MM.1S (cell line): ENCODE data around the gene SH3GL3.

Experiments used
- DNase-seq: peaks from one replicate; pipeline ENCODE4 v3.0.0-alpha.2; 2015
- H2AFZ ChIP-seq: fragments of 300-600 bp; sonication (generic); 2 replicates; pipeline ENCODE4 v1.6.0; 2016; ENCODE audit warnings: antibody characterized with exemption, low read length
- H3F3A ChIP-seq: fragments of 300-600 bp; sonication (generic); 2 replicates; pipeline ENCODE4 v1.6.1; 2016; ENCODE audit warnings: mild to moderate bottlenecking, antibody characterized with exemption, low read length, moderate library complexity, mixed read lengths; ENCODE audit not compliant: insufficient read depth
- H3K27ac ChIP-seq: fragments of 300-600 bp; sonication (generic); 2 replicates; pipeline ENCODE4 v1.5.1; 2016; ENCODE audit warnings: mild to moderate bottlenecking, low read length
- H3K27me3 ChIP-seq: fragments of 300-600 bp; sonication (generic); replicated peaks from 2 replicates; pipeline ENCODE4 v1.6.0; 2016; ENCODE audit warnings: low read length; ENCODE audit not compliant: insufficient read depth
- H3K36me3 ChIP-seq: fragments of 300-600 bp; sonication (generic); replicated peaks from 2 replicates; pipeline ENCODE4 v1.6.1; 2016; ENCODE audit warnings: mild to moderate bottlenecking, low read length, mixed read lengths; ENCODE audit not compliant: insufficient read depth
- H3K4me1 ChIP-seq: fragments of 300-600 bp; sonication (generic); 2 replicates; pipeline ENCODE4 v1.6.1; 2016; ENCODE audit warnings: low read length, mixed read lengths
- H3K4me2 ChIP-seq: fragments of 300-600 bp; sonication (generic); 2 replicates; pipeline ENCODE4 v1.6.0; 2016; ENCODE audit warnings: low read depth, low read length
- H3K4me3 ChIP-seq: fragments of 300-600 bp; sonication (generic); 2 replicates; pipeline ENCODE4 v1.5.1; 2016; ENCODE audit warnings: low read length, mixed read lengths
- H3K79me2 ChIP-seq: fragments of 300-600 bp; sonication (generic); 2 replicates; pipeline ENCODE4 v1.6.1; 2016; ENCODE audit warnings: mixed run types, low read length, mixed read lengths
- H3K9ac ChIP-seq: fragments of 300-600 bp; sonication (generic); 2 replicates; pipeline ENCODE4 v1.6.1; 2016; ENCODE audit warnings: low read length, mixed read lengths
- H3K9me2 ChIP-seq: fragments of 300-600 bp; sonication (generic); replicated peaks from 2 replicates; pipeline ENCODE4 v1.6.1; 2016; ENCODE audit warnings: mild to moderate bottlenecking, low read length, mixed read lengths; ENCODE audit not compliant: insufficient read depth
- H3K9me3 ChIP-seq: fragments of 300-600 bp; sonication (generic); replicated peaks from 2 replicates; pipeline ENCODE4 v1.6.1; 2016; ENCODE audit warnings: mild to moderate bottlenecking, low read length, mixed read lengths; ENCODE audit not compliant: insufficient read depth
- H4K20me1 ChIP-seq: fragments of 300-600 bp; sonication (generic); 2 replicates; pipeline ENCODE4 v1.6.1; 2016; ENCODE audit warnings: mild to moderate bottlenecking, low read length, moderate library complexity, mixed read lengths; ENCODE audit not compliant: insufficient read depth
- EZH2 ChIP-seq: fragments of 300-600 bp; sonication (generic); optimal IDR thresholded peaks from 2 replicates; pipeline ENCODE3; 2017; ENCODE audit warnings: low read depth, mild to moderate bottlenecking, antibody characterized with exemption, low read length, mixed read lengths
- EZH2phosphoT487 ChIP-seq: fragments of 300-600 bp; sonication (generic); IDR thresholded peaks from 2 replicates; pipeline ENCODE4 v1.6.1; 2018; ENCODE audit warnings: antibody characterized with exemption, low read length
- TF ChIP-seq, protein P1 (sequence below): fragments of 300-600 bp; sonication (generic); IDR thresholded peaks from 2 replicates; pipeline ENCODE4 v1.5.1; 2016; ENCODE audit warnings: antibody characterized with exemption, low read length, mixed read lengths

SH3GL3 gene

GRCh38 chr15:83491486-83491885, 44.3 kb downstream of the SH3GL3 start:
- H3K4me3 ChIP-seq: no peak overlapping the region
- no peaks in the 10 kb centered on the region for H3K27me3 ChIP-seq
- H3K9me2 ChIP-seq: no peaks in the 10 kb centered on the region

GRCh38 chr15:83496766-83497165, 49.6 kb downstream of the SH3GL3 start:
- TF ChIP-seq EZH2 (no peak), EZH2phosphoT487 (no peak)
- TF ChIP-seq, protein P1, sequence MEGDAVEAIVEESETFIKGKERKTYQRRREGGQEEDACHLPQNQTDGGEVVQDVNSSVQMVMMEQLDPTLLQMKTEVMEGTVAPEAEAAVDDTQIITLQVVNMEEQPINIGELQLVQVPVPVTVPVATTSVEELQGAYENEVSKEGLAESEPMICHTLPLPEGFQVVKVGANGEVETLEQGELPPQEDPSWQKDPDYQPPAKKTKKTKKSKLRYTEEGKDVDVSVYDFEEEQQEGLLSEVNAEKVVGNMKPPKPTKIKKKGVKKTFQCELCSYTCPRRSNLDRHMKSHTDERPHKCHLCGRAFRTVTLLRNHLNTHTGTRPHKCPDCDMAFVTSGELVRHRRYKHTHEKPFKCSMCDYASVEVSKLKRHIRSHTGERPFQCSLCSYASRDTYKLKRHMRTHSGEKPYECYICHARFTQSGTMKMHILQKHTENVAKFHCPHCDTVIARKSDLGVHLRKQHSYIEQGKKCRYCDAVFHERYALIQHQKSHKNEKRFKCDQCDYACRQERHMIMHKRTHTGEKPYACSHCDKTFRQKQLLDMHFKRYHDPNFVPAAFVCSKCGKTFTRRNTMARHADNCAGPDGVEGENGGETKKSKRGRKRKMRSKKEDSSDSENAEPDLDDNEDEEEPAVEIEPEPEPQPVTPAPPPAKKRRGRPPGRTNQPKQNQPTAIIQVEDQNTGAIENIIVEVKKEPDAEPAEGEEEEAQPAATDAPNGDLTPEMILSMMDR: no peak
- no peaks in the 10 kb centered on the region for H3K79me2 ChIP-seq
- no peaks in the 10 kb centered on the region for H3K27me3 ChIP-seq
- no peaks in the 10 kb centered on the region for H3K9me3 ChIP-seq
- H3K9me2 ChIP-seq: no peaks in the 10 kb centered on the region
- H3K4me3 ChIP-seq: no peak overlapping the region
- H3K36me3 ChIP-seq: no peaks in the 10 kb centered on the region
- H4K20me1 ChIP-seq: no peaks in the 10 kb centered on the region
- no peak for DNase-seq
- H3K4me2 ChIP-seq: no peak overlapping the region
- H2AFZ ChIP-seq: no peak overlapping the region
- H3K4me1 ChIP-seq: no peaks in the 10 kb centered on the region
- H3K9ac ChIP-seq: no peak overlapping the region
- no peak overlapping the region for H3K27ac ChIP-seq
- no peaks in the 10 kb centered on the region for H3F3A ChIP-seq

More at GRCh38 chr15:83491486-83491885, 44.3 kb downstream of the SH3GL3 start:
- Histone ChIP-seq H2AFZ (no peak overlapping the region), H4K20me1 (no peaks in the 10 kb centered on the region), H3F3A (no peaks in the 10 kb centered on the region), H3K4me2 (no peak overlapping the region), H3K9ac (no peak overlapping the region), H3K36me3 (no peaks in the 10 kb centered on the region), H3K79me2 (no peaks in the 10 kb centered on the region), H3K9me3 (no peaks in the 10 kb centered on the region), H3K4me1 (no peaks in the 10 kb centered on the region), H3K27ac (no peak overlapping the region)
- no peak for DNase-seq
- TF ChIP-seq EZH2phosphoT487 (no peak), EZH2 (no peak)
- TF ChIP-seq, protein P1: no peak

GRCh38 chr15:83498374-83498773, 51.2 kb downstream of the SH3GL3 start:
- no peak overlapping the region for H3K9ac ChIP-seq
- no peaks in the 10 kb centered on the region for H4K20me1 ChIP-seq
- no peaks in the 10 kb centered on the region for H3K9me3 ChIP-seq
- no peak overlapping the region for H3K27ac ChIP-seq
- TF ChIP-seq EZH2phosphoT487 (no peak), EZH2 (no peak)
- TF ChIP-seq, protein P1: no peak
- no peaks in the 10 kb centered on the region for H3K36me3 ChIP-seq
- no peaks in the 10 kb centered on the region for H3K4me1 ChIP-seq
- H3K9me2 ChIP-seq: no peaks in the 10 kb centered on the region
- no peak for DNase-seq
- no peak overlapping the region for H3K4me2 ChIP-seq
- no peaks in the 10 kb centered on the region for H3K79me2 ChIP-seq
- H3K4me3 ChIP-seq: no peak overlapping the region
- no peaks in the 10 kb centered on the region for H3K27me3 ChIP-seq
- no peaks in the 10 kb centered on the region for H3F3A ChIP-seq
- no peak overlapping the region for H2AFZ ChIP-seq
